ENCODE results near the gene LRRC4C.
"Not testable (repeated sequence)": the region's sequence is repeated elsewhere in the genome, so short reads cannot be mapped to it uniquely, and the experiment has no call there.

The LRRC4C gene

DNA sequence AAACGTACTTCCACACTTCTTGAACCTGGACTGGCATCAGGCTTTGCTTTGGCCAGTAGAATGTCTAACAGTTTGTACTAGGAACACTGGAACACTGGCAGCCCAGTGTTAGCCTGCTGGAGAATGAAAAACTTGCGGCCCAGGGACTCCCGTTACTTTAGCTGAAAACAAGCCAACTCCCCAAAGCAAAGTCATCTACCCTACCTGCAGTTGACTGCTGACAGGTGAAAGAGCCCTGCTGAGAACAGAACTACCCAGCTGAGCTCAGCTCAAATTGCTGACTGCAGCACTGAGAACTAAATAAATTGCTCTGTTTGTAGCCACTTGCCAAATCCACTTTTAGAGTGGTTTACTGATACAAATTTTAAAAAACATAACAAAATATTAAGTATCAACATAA is 342.5 kb downstream of the LRRC4C start:
- no peak for DNase-seq (ENCODE audit: low read depth)

DNA sequence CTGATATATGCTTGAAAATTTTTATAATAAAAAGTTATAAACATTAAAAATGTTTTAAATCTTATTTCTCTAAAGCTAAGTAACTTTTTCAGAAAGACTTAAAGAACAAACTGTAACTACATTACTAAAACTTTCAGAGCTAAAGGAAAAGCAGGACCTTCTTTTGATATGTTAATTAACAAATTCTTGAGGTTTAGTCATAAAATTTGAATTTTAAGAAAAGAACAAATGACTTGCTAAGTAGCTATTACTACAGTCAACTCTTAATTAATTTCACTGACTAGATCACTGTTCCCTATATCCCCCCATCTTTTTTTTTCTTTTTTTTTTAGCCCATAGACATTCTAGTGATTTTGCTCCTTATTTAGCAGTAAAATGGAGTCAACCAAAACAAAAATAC is 344.4 kb downstream of the LRRC4C start:
- no peak for DNase-seq (ENCODE audit: low read depth)

DNA sequence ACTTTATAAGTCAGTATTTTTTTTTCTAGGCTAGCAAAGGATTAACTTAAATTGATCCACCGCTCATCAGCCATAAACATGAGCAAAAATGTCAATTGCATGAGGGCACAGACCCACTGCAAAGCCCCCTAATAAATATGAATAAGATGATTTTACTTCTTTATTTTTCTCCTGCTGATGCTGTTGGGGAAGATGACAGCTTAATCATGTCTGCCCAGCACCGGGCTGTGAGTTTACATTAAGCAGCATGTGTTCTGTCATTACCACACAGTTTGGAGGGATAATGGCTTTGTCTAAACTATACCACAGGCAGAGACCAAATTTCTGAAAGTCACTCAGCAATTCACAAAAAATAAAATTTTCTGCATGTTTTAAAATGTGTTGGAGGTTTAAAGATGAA is 346.3 kb downstream of the LRRC4C start:
- no peak for DNase-seq (ENCODE audit: low read depth)

DNA sequence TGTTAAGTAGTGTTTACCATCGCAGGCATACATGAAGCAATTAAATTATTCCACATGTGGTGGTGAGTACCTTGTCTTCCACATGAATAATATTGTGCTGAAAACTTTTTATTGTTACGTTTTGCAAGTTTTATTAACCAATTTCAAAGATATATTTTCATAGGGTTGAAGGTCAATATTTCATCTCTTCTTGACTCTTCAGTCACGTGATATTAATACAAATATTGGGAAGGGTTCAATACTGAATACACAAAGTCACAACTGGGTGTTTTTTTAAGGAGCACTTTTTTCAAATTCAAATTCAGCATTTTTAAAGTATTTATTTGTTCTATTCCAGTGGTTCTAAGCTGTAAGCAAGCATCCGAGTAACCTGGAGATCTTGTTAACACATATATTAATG is 348.9 kb downstream of the LRRC4C start:
- no peak for DNase-seq (ENCODE audit: low read depth)

DNA sequence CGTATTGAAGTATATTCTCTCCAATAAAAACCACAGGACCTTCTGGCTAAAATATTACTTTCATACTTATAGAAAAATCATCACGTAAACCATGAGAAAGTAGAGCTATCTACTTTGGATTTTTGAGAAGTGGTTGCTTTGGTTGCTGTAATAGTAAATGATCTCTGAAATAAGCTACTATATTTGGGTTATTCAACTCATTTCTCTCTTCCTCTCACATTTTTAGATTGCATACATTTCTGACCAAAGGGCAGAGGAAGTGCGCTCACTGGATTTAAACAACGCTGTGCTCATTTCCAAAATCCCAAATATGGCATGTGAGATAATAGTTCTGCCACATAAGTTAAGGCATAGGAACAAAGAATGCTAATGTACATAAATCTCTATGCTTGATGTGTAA is 357.0 kb downstream of the LRRC4C start:
- no peak for DNase-seq (ENCODE audit: low read depth)

DNA sequence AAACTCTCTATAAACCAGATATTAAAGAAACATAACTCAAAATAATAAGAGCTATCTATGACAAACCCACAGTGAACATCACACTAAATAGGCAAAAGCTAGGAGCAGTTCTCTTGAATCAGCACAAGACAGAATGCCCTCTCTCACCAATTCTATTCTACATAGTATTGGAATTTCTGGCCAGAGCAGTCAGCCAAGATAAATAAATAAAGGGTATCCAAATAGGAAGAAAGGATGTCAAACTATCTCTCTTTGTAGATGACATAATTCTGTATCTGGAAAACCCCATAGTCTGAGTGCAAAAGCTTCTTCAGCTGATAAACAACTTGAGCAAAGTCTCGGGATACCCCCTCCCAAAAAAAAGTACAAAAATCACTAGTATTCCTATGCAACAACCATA is 359.8 kb downstream of the LRRC4C start:
- DNase-seq (ENCODE audit: low read depth) = no peak

DNA sequence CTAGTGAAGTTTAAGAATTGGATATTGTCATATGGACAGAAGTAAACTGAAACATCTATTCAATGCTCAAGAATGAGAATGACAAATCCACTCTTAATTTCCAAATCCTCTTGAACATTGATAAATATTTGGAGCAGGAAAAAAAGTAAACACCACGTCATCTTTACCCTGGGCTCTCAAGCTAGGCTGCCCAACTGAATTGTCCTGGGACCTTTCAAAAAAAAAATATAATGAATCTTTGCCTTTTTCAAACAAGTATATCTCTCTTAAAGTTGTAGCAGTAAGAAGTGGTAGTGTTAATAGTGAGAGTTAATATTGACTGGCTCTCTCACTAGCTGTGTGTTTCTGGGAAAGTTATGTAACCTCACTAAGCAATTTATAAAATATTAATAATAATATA is 374.3 kb downstream of the LRRC4C start:
- no peak for DNase-seq (ENCODE audit: low read depth)

DNA sequence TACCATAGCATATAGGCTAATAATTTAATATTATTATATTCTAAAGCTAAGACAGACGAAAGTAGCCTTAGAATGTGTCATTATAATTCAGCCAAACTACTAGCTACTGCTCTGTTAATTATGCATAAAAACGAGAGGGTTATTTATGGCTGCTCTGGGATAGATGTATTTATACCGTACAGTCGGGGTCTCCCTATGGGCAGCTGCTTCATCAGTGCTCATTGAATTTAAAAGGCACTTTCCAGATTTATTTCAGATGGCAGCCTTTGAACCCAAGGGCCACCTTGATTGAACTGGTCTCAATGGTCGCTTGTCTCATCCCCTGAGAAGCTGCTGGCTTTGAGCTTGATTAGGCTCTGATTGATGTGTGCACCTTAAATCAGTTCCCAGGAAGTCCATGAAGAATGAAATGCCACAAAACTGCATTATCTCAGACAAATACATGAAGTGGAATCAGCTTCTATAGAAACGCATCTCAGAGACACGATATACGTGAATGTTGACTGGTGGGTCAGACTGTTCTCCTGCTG is 377.6 kb downstream of the LRRC4C start:
- DNase-seq (ENCODE audit: low read depth) = no peak

DNA sequence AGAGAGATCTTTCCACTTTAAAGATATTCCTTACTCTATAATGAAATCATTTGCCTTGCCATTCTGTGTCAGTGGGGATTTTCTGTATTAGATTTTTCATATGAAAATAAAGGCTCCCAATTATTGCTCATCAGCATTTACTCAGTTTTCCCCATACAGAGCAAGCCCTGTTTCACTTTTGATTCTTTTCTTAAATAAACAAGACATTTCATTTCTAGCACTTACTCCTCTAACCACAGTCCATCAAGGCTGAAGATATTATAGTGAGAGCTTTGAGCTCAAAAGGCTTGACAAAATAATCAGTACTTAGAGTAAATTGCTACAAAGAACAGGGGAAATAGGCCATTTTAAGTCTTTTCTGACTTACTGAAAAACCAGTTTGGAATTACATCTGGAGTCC is 385.1 kb downstream of the LRRC4C start:
- no peak for DNase-seq (ENCODE audit: low read depth)

DNA sequence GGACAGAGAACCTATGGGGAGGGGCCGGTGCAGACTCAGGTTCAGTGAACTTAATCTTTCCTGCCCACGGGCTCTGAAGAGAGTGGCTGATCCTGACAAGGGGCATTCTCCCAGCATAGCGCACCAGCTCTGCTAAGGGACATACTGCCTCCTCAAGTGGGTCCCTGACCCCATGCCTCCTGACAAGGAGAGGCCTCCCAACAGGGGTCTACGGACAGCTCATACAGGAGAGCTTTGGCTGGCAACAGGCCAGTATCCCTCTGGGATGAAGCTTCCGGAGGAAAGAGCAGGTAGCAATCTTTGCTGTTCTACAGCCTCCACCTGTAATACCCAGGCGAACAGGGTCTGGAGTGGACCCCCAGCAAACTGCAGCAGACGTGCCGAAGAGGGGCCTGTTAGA is 394.0 kb downstream of the LRRC4C start:
- no peak for DNase-seq (ENCODE audit: low read depth)

DNA sequence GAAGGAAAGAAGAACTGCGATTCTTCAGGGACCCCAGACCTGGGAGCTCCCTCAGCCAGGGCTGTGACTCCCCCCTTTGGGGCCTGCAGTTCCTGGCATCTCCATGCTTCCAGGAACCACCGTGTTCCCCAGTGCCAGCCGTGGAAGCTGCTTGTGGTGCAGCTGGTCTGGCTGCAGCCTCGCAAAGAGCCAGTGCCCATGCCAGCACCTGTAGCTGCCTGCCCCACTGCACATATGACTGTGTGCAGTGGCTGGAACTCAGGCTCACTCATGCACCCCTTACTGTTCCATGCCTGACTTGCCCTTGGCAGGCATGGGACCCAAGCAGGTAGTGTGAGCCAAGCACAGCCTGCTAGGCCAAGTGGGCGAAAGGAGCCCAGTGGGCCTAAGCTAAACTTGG is 401.3 kb downstream of the LRRC4C start:
- DNase-seq (ENCODE audit: low read depth) = no peak

DNA sequence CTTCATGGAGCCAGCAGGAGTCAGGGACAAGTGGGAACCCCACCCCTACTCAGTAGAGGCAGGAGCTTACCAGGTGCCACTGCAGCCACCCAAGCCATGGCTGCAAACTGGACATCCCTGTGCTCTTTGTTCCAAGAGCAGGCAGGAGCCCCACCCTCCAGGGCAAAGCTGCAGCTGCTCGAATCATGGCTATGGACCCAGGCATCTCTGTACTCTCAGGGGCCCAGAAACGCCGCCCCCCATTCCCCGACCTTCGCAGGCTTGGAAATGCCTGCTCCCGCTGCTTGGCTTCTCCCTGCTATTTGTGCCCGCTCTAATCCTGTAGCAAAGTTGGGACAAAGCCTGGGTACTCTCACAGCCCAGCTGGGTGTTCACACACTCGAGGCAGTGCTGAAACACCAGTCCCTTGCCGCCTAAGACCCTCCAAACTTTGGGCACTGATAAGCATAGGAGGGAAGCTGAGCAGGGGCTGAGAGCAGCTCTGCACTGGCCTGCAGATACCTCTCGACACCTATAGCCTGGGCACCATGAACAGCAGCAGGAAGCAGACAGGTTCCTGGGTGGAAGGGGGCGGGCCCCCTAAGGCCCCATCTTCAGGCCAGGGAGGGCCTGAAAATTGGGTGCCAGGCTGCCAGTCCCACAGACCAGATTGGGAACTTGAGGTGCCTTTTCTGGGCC is 402.4 kb downstream of the LRRC4C start:
- no peak for DNase-seq (ENCODE audit: low read depth)

DNA sequence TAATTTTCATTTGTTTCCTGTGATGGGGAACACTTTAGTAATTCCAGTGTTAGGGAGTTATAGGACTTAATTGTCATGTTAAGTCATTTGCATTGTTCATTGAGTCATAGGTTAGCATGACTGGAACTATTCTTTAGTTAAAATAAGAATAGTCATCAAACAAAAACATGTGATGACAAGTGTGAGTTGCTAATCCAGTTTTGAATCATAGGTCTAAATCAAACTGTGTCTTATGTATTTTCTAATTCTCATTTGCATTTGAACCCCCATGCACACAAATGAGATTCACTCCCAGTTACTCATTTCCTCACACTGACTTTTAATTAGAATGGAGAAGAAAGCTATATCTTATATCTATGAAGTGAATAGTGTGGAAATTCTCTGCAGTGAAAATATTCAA is 405.6 kb downstream of the LRRC4C start:
- no peak for DNase-seq (ENCODE audit: low read depth)

DNA sequence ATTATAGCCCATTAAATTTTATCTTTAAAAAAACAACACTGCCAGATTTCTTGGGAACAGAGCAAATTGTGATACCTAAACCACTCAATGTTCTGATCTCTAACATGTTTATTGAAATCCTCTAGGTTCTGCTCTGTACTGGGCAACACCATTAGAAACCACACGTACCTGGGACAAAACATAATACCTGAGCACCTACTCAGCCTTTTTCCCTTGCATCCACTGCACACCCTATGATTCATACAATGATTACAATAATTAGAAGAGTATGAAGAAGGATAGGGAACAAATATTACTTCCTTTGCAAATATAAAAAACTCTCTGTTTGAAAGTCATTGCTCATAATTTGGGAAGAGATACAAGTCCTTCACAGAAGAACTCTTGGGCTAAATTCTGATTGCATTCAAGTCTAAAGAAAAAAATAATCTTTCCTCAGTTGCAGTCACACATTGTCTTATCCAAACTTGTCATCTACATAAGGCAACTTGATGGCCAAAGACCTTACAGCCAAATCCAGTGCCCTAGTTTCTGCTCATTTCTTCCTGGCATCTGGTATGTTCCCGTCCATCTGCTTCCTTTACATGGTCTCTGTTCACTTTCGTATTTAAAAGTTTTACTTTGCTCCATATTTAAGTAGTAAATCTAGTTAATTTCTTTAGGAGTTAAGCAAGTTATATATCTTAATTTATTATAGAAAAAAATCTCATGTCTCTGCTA is 407.4 kb downstream of the LRRC4C start:
- no peak for DNase-seq (ENCODE audit: low read depth)

DNA sequence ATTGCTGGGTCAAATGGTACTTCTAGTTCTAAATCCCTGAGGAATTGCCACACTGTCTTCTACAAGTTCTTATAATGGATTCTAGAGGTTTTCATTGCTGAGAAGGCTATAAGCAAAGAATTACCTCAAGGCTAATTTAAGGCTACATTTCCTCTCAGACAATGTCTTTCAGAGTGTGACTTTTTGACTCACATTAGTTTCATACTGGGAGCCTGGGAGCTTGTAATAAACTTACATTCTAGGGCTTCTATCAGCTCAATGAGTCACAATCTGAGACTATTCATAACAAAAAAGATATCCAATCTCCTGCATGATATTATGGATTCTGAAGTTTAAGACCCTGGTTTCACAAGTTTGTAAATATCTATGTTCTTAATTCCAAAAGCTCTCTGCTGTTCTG is 408.7 kb downstream of the LRRC4C start:
- DNase-seq (ENCODE audit: low read depth) = no peak

DNA sequence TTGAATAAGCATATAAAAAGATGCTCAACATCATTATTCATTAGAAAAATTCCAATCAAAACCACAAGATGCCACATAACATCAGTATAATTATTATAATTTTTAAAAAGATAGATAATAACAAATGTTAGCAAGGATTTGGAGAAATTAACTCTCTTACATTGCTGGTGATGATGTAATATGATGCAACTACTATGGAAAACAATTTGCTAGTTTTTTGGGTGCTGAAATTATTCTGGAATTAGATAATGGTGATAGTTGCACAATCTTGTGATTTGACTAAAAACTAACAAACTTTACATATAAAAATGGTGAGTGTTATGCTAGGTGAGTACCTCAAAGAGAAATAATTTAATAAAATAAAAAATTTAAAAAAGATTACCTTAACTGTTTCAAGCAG is 412.2 kb downstream of the LRRC4C start:
- DNase-seq (ENCODE audit: low read depth) = no peak

DNA sequence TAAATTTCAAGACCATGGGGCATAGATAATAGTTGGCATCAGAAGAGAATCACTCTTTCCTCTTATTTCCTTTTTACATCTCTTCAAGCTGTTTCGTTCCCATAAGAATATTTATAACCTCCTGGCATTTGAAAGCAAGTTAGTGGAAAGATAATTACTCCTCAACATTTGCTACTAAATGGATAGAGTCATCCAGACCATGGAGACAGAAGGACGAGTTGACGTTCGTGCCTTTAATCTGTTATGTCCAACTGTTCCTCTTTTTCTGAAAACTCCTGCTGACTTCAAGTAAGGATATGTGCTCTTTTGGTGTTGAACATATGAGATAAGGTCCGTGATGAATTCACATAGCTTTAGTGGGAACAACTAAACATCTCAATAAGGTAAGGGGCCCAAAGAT is 414.2 kb downstream of the LRRC4C start:
- no peak for DNase-seq (ENCODE audit: low read depth)

DNA sequence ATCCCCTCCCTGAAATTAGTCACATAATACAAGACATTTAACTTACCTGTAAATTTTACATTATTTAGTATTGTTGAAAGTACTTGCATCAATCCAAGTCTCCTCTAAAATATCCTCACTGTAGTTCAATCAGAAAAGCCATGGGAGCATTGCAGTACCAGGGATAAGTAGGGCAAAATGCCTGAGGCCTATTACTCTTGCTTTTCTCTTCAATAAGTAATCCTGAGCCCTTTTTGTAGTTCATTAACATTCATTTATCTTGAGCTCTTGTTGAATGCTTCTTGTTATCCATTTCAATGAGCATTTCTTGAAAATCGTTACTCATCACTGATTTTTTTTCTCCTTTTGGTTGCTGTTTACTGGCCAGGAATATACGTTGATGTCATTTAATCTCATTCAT is 414.7 kb downstream of the LRRC4C start:
- no peak for DNase-seq (ENCODE audit: low read depth)

DNA sequence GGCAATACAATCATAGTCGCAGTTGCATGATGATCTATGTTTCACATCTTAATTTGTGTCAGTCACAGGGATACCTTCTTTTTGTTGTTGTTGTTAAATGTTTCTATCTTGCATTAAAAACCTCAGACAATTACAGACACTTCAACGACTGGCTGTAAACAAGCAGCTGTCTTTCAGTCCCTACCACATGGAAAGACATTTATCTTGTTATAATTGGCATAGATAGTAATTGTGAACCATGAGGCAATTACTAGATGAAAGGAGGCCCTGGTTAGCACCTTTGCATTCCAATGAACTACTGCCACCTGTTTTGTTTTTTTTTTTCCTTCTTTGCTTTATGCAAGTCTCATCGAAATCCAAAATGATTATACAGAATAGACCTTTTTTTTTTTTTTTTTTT is 416.8 kb downstream of the LRRC4C start:
- no peak for DNase-seq (ENCODE audit: low read depth)

DNA sequence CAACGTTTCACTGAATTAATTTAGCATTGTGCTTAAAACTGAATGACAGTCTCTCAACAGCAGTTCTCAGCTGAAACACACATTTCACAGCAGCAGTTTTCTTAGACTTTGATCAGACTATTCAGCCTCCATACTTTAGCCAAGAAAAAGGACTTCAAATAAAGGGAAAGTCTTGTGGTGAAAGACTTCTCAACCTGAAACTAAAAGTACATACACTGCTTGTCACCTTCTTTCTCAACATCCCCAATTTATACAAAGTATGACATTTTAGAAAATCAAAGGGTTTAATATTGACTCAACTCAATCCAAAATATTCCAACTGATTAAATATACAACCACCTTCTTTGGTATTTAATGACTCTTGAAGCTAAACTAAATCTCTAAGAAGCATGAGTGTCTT is 419.0 kb downstream of the LRRC4C start:
- DNase-seq (ENCODE audit: low read depth) = no peak

DNA sequence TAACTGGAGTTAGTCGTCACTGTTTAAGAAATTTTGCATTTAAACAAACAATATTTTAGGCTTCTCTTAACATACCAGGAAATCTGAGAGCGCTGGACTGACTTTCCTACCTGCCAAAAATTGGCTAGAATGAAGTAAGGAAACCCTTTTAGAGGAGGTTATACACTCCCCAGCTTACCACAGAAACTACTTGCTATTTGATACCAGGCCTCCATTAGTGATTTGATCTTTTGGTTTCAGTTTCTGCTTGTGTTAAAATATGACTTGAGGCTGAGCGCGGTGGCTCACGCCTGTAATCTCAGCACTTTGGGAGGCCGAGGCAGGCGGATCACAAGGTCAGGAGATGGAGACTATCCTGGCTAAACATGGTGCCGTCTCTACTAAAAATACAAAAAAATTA is 419.9 kb downstream of the LRRC4C start:
- DNase-seq (ENCODE audit: low read depth) = no peak

DNA sequence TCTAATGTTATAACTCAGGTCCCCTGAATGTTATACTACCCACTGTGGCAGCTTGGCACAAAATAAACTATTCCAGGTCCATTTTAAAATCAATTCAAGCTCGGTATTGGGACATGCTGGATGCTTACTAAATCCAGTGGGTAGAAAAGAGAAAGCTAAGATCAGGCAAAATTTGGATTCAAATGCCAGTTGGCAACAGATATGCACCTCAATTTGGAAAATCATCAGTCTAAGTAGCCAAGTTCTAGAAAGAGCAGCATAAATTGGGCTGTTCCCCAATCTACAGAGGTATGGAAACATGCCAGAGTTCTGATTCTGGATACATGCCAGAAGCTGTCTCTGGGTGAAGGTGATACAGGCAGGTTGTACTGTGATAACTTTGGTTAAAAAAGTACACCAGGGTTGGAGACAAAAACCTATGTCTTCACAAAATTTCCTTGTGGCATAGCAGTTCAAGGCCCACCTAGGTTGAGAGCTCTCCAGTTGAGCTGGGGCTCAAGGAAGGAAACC is 427.8 kb downstream of the LRRC4C start:
- no peak for DNase-seq (ENCODE audit: low read depth)

DNA sequence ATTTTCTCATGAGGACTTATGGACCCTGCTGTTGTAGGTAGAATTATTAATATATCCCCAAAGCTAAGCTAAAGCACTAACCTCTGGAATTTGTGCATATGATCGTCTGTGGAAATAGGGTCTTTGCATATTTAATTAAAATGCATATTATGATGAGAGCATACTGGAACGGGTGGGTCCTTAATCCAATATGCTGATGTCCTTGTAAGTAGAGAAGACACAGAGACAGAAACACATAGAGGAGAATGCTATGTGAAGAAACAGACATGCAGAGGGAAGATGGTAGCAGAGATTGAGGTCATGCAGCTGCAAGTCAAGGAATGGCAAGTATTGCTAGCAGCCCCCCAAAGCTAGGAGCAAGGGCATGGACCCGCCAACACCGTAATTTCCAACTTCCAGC is 439.2 kb downstream of the LRRC4C start:
- DNase-seq (ENCODE audit: low read depth) = no peak

DNA sequence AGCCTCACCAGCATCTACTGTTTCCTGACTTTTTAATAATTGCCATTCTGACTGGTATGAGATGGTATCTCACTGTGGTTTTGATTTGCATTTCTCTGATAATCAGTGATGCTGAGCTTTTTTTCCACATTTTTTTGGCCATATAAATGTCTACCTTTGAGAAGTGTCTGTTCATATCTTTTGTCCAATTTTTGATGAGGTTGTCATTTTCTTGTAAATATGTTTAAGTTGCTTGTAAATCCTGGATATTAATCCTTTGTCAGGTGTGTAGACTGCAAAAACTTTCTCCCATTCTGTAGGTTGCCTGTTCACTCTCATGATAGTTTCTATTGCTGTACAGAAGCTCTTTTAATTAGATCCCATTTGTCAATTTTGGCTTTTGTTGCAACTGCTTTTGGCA is 439.8 kb downstream of the LRRC4C start:
- DNase-seq (ENCODE audit: low read depth) = not testable (repeated sequence)
